Transverse colon (tissue), 4 donors: Measurements from ENCODE around the gene EPHA8. TPM values are rescaled to one million over a fixed set of nuclear protein-coding genes. Genes with fewer than 3 reads are reported as not detected.

Experiments used
- DNase-seq: peaks from one replicate; pipeline ENCODE4 v3.0.0-alpha.2; 2019
- H3K27ac ChIP-seq, 4 donors: fragments of 200-600 bp; sonication (generic); 2 replicates each; pipeline ENCODE4 v1.5.1; 2016 to 2018; ENCODE audit warnings: inconsistent platforms in 4 of 4
- H3K27me3 ChIP-seq: fragments of 200-600 bp; sonication (generic); 2 replicates; pipeline ENCODE4 v1.5.1; 2017; ENCODE audit warnings: inconsistent platforms
- H3K36me3 ChIP-seq, 4 donors: fragments of 200-600 bp; sonication (generic); 2 replicates each; pipeline ENCODE4 v1.5.1; 2017 to 2019; ENCODE audit warnings: inconsistent platforms in 4 of 4
- H3K4me1 ChIP-seq, 4 donors: fragments of 200-600 bp; sonication (generic); 2 replicates each; pipeline ENCODE4 v1.5.1; 2017 to 2020; ENCODE audit warnings: inconsistent platforms in 4 of 4
- H3K4me3 ChIP-seq, 4 donors: fragments of 200-600 bp; sonication (generic); 1 replicate in 1 of 4; 2 replicates in 3 of 4; pipeline versions ENCODE4 v1.5.1 to v1.6.1; 2017 to 2019; ENCODE audit warnings: inconsistent platforms in 4 of 4
- H3K9me3 ChIP-seq, 2 donors: fragments of 200-600 bp; sonication (generic); 2 replicates each; pipeline ENCODE4 v1.5.1; 2017 to 2019; ENCODE audit warnings: inconsistent platforms in 2 of 2
- EP300 ChIP-seq: sonication (generic); formaldehyde crosslinking; IDR thresholded peaks from one replicate; pipeline ENCODE4 v1.6.1; 2017; ENCODE audit warnings: antibody characterized with exemption, low read depth
- POLR2A ChIP-seq: fragments of 450-650 bp; IDR thresholded peaks from one replicate; pipeline ENCODE4 v1.6.1; 2016; ENCODE audit warnings: antibody characterized with exemption, mild to moderate bottlenecking, moderate library complexity
- POLR2AphosphoS5 ChIP-seq, 3 donors: sonication (generic); formaldehyde crosslinking; IDR thresholded peaks; one replicate each; pipeline ENCODE4 v1.6.1; 2016; ENCODE audit warnings: antibody characterized with exemption in 3 of 3
- WGBS, 2 donors: methylation state at CpG; one replicate each; pipeline ENCODE4 v1.1.5; 2018; ENCODE audit warnings: low coverage in 1 of 2; 5-methylcytosine and 5-hydroxymethylcytosine counted together
- in situ Hi-C, 4 donors: fragments of 200-750 bp; cut with MboI; loops; one replicate each; pipeline versions ENCODE4 v1.15.0 to v1.15.1; 2017; ENCODE audit warnings: low sequenced_read_pairs in 3 of 4, low pct_ligation_motif_present in 1 of 4, low pct_unique_long_range_greater_than_20kb in 1 of 4
- intact Hi-C: fragments of 100-400 bp; cut with DNase I; formaldehyde crosslinking; loops from one replicate; pipeline ENCODE4 v1.15.1; 2023; ENCODE audit warnings: low total_unique reads
- total RNA-seq, 4 donors: library from RNA; depleted of rRNA; stranded (reverse); fragments of >200 nt; gene quantifications; one replicate each; pipeline ENCODE4 v1.1.0, GENCODE V29; 2016
- TF ChIP-seq, protein P1 (sequence below), 5 experiments: fragments of 200-600 bp in 3 of 5; fragments of 450-650 bp in 2 of 5; sonication (generic) in 3 of 5; IDR thresholded peaks; 1 replicate in 2 of 5; 2 replicates in 3 of 5; pipeline ENCODE4 v1.5.1; 2016 to 2017; ENCODE audit warnings: antibody characterized with exemption in 5 of 5, inconsistent platforms in 3 of 5, mild to moderate bottlenecking in 2 of 5, moderate library complexity in 1 of 5

Gene EPHA8
- total RNA-seq, 4 donors from 2014 or later: not detected

DNA sequence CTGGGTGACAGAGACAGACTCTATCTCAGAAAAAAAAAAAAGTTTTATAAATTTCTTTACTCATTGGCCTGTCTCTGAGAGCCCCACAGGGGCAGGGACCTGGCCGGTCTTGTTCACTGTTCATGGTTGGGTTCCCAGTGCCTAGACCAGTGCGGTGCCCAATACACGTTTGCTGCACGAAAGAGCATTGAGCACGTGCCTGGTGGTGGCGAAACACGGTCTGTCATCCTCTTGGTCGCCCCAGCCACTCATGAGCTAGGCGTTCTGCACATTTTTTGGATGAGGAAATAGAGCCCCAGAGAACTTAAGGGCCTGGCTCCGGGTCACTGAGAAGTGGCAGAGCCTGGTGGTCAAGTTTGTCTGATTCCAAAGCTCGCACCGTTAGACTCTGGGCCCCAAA, 18.7 kb upstream of the EPHA8 start:
- Histone ChIP-seq H3K36me3 (no peaks in the 10 kb centered on the region), H3K4me3 (no peak overlapping the region), H3K9me3 (no peaks in the 10 kb centered on the region), H3K4me1 (no peaks in the 10 kb centered on the region), H3K27ac (no peak overlapping the region), H3K27me3 (peaks cover 43% of the 10 kb centered on the region)
- DNase-seq: no peak
- WGBS, 2 donors: 83 to 88% methylated on average over 6 to 12 of the region's 12 CpGs
- in situ Hi-C loops (no loop called here), intact Hi-C loops (no loop called here)
- no peak for TF ChIP-seq POLR2A
- TF ChIP-seq, protein P1, sequence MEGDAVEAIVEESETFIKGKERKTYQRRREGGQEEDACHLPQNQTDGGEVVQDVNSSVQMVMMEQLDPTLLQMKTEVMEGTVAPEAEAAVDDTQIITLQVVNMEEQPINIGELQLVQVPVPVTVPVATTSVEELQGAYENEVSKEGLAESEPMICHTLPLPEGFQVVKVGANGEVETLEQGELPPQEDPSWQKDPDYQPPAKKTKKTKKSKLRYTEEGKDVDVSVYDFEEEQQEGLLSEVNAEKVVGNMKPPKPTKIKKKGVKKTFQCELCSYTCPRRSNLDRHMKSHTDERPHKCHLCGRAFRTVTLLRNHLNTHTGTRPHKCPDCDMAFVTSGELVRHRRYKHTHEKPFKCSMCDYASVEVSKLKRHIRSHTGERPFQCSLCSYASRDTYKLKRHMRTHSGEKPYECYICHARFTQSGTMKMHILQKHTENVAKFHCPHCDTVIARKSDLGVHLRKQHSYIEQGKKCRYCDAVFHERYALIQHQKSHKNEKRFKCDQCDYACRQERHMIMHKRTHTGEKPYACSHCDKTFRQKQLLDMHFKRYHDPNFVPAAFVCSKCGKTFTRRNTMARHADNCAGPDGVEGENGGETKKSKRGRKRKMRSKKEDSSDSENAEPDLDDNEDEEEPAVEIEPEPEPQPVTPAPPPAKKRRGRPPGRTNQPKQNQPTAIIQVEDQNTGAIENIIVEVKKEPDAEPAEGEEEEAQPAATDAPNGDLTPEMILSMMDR (IDR thresholded peaks at IDR 0.05): no peak
- TF ChIP-seq POLR2AphosphoS5 (IDR thresholded peaks at IDR 0.05): no peak
- no peak for TF ChIP-seq EP300

GRCh38 chr1:22545141-22545540, 18.1 kb upstream of the EPHA8 start:
- peaks cover 43% of the 10 kb centered on the region for H3K27me3 ChIP-seq
- no peaks in the 10 kb centered on the region for H3K4me1 ChIP-seq
- no peaks in the 10 kb centered on the region for H3K36me3 ChIP-seq
- no peak for DNase-seq
- no peak for TF ChIP-seq POLR2A
- TF ChIP-seq, protein P1 (IDR thresholded peaks at IDR 0.05): no peak
- H3K9me3 ChIP-seq: no peaks in the 10 kb centered on the region
- H3K4me3 ChIP-seq: no peak overlapping the region
- no peak overlapping the region for H3K27ac ChIP-seq
- in situ Hi-C loops (no loop called here), intact Hi-C loops (no loop called here)
- WGBS, 2 donors: 54 to 73% methylated on average over 3 to 13 of the region's 13 CpGs

- Histone ChIP-seq H3K4me1 (no peaks in the 10 kb centered on the region), H3K27me3 (peaks cover 43% of the 10 kb centered on the region)
Measured at GRCh38 chr1:22547186-22547817, 16.0 kb upstream of the EPHA8 start.

GRCh38 chr1:22547818-22548462, 15.3 kb upstream of the EPHA8 start:
- Histone ChIP-seq H3K9me3 (no peaks in the 10 kb centered on the region), H3K36me3 (no peaks in the 10 kb centered on the region), H3K27me3 (peaks cover 43% of the 10 kb centered on the region), H3K4me3 (no peak overlapping the region), H3K4me1 (no peaks in the 10 kb centered on the region), H3K27ac (no peak overlapping the region)
- no peak for DNase-seq
- no peak for TF ChIP-seq POLR2AphosphoS5 (IDR thresholded peaks at IDR 0.05)
- TF ChIP-seq, protein P1 (IDR thresholded peaks at IDR 0.05): no peak
- no peak for TF ChIP-seq POLR2A
- TF ChIP-seq EP300: no peak
- intact Hi-C loops (no loop called here), in situ Hi-C loops (no loop called here)
- WGBS, 2 donors: 25% methylated on average over 12 of the region's 12 CpGs; no CpG with 5 or more reads in 1 of the 2 donors

More at GRCh38 chr1:22547186-22547817, 16.0 kb upstream of the EPHA8 start:
- in situ Hi-C loops (no loop called here), intact Hi-C loops (no loop called here)
- H3K36me3 ChIP-seq: no peaks in the 10 kb centered on the region
- no peak for DNase-seq
- no peak overlapping the region for H3K27ac ChIP-seq
- TF ChIP-seq EP300: no peak
- TF ChIP-seq POLR2A: no peak
- TF ChIP-seq, protein P1 (IDR thresholded peaks at IDR 0.05): no peak
- WGBS, 2 donors: 69 to 72% methylated on average over 5 to 6 of the region's 6 CpGs
- H3K9me3 ChIP-seq: no peaks in the 10 kb centered on the region
- H3K4me3 ChIP-seq: no peak overlapping the region
